HG03064 (cell line): ENCODE measurements around the gene SYNPR.

Source experiments
- ATAC-seq: cut with Tn5 transposase; IDR thresholded peaks from one replicate; pipeline ENCODE4 v1.9.1; 2021; ENCODE audit warnings: low read depth; ENCODE audit not compliant: unreplicated experiment

Gene SYNPR

DNA sequence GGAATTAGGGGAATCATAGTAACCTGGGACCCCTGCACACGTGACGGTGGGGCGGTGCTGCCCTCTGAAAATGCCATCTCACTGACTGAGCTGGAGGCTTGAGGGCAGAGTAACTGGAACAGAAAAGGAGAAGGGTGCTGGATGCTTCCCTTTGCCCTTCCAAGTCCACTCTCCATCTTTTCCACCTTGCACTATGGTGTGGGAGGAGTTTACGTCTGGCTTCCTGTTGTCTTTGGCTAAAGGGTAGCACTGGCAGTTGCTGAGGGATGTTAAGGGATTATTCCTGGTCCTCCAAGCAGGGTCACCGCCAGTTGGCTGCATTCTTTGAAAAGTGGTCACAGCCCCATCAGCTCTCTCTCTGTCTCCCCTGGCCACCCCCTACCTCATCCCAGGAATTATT, 245.0 kb downstream of the SYNPR start:
- no peak for ATAC-seq

DNA sequence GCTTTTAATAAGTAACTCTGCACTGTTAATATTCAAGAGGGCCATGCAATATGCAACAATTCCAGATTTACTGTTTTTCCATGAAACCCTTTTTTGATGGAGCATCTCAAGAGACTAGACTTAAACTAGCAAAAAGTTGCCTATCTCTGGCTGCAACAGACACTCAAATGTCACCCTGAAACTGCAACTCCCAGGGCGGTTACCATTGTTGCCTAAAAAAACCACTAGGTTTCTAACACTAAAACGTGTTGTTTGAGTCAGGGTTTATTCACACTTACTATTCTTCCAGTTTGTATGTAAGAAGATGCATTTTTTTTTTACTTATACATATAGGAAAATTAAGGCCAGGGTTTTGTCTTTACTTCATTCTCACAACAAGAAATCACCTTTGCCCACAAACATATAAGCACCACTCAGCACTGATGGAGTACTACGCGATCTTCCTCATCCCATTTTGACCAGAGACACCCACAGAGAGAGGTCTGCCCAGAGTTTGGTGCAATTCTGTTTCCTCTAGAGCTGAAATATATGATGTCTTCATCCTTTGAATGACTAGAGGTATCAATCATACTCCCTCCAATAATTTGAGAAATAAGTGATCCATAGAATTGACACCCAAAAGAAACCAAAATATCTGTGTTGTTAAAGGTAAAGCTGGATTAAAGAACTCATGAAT, 250.4 kb downstream of the SYNPR start:
- no peak for ATAC-seq

DNA sequence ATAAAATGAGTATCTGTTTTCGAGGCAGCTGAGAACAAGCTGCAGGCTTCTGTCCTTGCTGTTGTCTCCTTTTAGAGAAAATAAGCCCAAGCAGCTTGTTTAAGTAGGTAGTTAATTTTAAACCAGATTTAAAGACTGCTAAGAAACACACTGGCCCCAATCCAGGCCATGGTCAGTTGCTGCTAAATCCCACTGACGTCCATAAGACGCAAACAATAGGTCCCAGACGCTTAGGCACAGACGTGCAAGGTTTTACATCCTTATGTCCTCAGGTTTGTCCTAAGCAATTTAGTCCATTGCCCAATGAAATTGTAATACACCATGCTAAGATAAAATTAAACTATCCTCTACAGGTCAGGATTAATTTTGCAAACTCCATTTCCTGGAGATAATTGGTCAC, 254.4 kb downstream of the SYNPR start:
- ATAC-seq, result no peak

DNA sequence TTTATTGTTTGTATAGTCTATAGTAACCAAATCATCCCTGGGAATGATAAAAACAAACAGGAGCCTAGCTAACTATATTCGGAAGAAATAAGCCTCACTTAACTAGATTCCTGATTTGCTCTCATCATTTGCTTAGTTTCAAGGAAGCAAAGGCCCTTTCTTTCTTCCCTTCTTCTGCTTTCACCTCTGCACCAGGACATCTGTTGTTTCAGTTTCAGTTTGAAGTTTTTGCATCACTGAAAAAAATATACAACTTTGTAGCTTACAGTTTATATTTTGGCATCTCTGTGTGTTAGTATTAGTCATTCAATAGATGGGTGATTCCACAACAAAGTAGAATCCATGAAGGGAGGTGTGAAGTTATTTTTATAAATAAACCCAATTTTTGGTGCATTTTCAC, 260.8 kb downstream of the SYNPR start:
- ATAC-seq, result no peak

DNA sequence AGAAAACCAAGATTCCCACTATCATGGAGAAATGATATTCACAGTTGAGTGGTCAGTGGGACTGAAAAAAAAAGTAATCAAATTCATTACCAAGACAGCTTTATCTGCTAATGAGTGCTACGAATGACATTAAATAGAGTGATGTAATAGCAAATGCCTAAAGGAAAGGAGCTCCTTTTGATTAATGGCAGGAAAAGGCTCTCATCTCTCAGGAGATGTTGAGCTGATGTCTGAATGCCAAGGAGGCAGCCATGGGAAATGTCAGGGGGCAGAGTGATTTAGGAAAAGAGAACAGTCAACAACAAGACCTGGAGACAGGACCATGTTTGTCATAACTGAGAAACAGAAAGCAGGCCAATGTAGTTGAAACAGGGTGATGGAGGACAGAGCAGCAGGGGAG, 277.7 kb downstream of the SYNPR start:
- ATAC-seq, result no peak

DNA sequence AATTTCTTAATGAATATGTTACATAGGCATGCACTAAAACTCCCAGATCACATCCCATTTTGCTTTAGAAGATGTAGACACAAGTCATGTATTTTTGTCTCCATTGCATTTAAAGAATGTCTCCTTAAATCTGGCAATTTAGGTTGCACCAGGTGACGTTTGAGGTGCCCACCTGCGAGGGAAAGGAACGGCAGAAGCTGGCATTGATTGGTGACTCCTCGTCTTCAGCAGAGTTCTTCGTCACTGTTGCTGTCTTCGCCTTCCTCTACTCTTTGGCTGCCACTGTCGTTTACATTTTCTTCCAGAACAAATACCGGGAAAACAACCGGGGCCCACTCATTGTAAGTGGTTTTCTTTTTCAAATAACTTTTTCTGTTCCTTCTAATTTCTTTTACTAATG, 278.3 kb downstream of the SYNPR start:
- no peak for ATAC-seq

DNA sequence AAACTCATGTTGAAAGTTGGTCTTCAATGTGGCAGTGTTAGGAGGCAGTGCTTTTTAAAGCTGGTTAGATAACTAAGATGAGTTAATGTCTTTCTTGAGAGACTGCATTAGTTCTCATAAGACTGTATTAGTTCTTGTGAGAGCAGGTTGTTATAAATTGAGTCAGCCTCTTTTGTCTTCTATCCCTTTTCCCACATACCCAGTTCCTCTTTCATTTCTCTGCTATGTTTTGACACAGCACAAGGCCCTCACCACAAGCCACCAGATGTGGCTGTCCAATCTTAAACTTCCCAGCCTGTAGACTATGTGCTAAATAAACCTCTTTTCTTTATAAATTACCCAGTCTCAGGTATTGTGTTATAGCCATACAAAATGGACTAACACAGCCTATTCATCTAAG, 279.8 kb downstream of the SYNPR start:
- ATAC-seq, result no peak

DNA sequence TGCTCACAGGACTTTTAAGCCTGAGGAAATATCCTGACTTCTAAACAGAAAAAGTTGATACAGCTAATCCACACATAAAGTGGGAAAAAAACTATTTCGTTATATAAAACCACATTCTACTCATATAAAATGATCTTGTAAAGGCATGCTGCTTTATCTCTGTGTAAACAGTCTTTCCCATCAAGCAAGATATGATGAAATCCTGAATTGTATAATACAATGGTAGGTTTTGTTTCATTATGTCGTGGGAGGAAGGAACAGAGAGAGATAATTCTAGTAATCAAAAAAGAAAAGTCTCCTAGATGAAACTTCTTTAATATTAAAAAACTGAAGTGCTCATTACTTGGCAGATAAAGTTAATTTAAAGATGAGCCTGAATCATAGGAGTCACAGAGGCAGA, 281.8 kb downstream of the SYNPR start:
- no peak for ATAC-seq

DNA sequence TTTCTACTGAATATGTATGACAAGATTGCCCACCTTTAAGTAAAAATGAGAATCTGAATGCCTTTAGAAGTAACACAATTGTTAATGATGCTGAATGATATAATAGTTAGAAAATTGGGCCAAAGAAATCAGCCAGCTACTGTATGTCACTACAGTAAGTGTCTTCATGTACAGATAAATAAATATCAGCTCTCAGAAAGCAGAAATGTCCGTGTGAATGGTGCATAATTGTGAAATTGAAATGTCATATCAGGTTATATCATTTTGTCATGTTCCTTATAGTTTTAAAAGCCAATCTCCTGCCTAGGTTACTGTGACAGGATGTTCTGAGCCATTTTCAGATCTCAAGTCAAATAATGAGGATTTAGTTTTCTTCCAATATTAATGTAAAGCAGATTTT, 283.8 kb downstream of the SYNPR start:
- ATAC-seq, result no peak

DNA sequence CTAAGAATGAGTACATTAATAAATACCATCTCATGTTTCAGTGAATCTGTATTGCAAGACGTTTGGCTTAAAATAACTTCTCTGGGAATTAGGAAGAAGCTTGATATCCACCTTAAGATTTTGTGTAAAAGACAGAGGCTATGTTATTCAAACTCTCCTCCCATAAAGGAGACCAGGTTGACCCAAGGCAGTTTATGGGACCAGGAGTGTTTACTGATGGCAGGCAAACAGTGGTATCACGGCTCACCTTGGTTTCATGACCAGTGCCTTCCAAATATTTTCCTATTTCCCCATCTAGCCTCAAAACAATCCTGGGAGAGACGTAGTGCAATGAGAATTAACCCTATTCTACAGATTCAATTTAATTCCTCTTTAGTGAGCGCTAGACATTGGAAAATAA, 284.2 kb downstream of the SYNPR start:
- ATAC-seq, result no peak

DNA sequence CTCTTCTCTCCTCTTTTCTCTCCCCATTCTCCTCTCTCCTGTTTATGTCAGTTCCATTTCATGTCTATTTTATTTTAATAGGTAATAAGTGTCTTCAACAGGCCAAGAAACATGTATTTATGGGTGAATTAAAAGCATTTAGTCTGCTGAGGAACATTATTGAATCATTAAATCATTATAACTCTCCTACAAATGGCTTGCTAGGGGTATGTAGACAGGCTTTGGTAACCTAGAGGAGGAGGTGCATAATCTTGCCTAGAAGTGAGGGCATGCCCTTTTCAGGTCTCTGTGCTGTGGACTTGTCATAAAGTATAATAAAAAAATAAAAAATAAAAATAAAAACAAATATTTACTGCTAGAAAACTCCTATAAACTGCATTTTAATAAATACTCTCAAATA, 285.5 kb downstream of the SYNPR start:
- no peak for ATAC-seq

DNA sequence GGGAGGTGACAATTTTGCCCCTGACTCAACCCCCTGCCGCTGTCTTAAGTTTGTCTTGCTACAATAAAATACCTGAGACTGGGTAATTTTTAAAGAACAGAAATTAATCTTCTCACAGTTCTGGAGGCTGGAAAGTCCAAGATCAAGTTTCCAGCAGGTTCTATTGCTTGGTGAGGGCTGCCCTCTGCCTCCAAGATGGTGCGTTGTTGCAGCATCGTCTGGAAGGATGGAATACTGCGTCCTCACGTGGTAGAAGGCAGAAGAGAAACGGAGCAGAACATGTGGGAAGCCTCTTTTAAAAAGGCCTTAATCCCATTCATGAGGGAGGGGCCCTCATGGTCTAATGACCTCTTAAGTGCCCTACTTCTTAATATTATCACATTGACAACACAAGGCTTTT, 287.1 kb downstream of the SYNPR start:
- ATAC-seq, result no peak

DNA sequence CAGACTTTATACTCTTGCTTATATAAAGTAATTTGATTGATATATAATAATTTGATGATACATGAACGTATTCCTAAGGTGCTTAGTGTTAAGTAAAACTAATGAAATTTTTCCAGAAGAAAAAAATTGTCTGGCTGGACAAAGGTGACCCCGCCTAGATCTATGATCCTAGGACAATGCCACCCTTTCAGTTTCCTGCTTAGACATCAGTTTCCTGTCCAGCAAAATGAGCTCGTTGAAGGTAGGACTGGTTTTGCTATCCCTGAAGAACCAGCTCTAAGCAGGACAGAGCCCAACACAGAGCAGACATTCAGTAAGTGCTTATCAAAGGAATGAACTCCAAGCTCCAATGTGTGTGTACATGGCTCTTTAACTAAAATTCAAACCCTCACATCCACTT, 293.6 kb downstream of the SYNPR start:
- no peak for ATAC-seq

DNA sequence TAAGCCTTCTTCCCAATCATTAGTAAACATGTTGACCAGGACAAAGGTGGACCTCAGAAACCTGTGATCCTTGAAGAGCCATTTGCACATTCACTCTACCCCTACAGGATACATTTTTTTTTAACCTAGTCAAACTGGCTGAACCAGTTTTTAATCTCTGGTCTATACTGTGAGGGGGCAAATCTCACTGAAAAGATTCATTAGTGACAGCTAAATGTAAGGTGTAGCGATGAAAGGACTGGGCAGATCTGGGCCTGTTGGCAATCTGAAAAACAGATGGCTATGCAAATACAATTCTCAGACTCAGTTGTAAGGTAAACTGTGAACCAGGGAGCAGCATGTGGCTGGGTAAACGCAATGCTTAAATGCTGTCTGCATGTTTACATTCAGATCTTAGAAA, 298.7 kb downstream of the SYNPR start:
- no peak for ATAC-seq

DNA sequence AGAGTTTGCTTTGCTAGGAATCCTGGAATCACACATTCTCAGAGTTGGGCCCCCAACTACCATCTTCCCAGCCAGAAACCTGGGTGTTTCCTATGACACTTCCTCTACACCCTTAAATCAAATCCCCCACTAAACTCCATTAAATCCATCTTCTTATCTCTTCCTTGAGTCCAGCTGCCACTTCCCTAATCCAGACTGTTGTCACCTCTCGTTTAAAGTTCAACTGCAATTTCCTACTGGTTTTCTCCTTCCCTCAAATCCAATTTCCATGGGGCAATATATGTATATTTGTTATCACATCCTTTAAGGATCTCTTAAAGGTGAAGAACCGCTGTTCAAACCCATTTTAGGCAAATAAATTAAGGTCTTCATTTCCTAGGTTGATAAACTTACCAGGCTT, 300.8 kb downstream of the SYNPR start:
- ATAC-seq, result no peak

DNA sequence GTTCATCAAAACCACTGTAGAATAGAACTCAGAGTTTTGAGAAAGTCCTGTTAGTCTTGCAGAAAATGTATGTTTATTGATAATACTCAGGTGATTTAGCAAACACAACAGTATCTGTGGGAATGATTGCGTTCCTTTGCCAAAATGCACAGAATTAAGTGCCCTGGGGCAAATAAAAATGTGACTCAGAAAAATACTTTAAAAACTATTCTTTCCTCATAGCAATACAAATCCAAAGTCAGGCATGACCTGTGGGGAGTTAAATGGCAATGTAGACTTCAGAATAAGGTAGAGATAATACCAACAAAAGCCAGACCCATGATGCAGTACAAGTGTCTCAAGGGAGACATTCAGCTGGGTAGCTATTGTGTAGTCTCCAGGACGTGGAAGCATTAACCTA, 302.0 kb downstream of the SYNPR start:
- no peak for ATAC-seq

DNA sequence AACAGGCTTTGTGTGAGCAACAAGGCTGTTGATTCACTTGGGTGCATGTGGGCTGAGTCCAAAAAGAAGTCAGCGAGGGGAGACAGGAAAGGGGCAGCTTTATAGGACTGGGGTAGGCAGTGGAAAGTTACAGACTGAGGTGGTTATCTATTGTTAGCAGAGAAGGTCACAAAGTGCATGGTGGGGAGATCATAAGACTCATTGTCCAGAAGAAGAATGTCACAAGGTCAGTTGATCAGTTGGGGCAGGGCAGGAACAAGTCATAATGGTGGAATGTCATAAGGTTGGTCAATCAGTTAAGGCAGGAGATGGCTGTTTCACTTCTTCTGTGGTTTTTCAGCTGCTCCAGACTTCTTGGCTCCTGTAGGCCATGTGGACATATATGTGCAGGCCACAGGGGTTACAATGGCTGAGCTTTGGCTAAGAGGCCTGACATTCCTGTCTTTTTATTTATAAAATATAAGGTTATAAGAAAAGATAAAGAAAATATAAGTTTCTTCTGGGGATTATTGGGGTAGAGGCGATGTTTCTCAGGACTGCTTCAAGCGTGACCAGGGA, 304.9 kb downstream of the SYNPR start:
- no peak for ATAC-seq

DNA sequence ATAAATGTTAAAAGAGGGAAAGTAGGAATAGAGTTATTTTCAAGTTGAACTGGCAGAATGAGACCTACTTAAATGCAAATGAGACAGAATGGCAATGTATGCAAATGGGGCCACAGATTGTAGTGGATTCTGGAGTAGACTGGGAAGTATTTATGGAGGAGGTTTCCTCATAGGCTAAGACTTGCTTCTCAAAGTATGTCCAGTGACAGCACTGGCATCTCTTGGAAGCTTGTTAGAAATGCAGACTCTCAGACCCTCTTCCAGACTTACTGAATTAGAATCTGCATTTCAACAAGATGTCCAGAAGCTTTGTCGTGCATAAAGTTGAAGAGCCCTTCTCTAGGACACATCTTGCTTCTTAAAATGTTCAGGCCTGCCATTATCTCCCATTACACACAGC, 306.6 kb downstream of the SYNPR start:
- no peak for ATAC-seq

DNA sequence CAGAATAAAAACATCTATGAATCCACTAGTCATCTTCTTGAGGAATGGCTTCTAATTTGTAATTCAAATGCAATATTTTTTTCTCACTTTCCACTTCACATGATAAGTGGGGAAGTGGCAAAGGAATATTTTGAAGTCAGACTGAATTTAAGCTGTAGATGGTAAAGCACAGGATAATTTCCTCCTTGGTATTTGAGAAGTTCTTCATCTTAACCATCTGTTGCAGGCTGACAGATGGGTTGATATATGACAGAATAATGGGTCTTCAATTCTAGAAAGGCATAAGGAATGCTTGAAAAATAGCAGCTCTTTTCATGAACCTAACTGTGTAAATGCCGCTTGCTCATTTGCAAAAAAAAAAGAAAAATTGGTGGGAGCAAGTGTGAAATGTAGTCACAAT, 307.8 kb downstream of the SYNPR start:
- no peak for ATAC-seq

DNA sequence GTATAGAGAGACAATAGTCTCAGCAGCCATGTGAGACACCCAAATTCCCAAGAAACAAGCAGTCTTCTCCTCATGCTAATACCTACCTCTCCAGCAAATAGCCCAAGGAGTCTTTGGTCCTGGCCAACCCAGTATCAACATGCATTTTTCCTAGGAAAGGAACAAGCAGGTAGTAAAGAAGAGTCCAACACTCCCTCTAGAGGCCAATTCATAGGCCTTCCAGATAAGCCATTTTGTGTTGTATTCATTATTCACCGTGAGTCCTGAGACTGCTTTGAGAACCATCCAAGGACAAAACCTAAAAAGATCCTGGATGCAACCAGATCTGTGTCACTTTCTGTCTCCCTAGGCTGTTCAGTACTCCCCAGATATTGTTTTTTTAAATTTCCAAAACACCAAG, 310.8 kb downstream of the SYNPR start:
- no peak for ATAC-seq

DNA sequence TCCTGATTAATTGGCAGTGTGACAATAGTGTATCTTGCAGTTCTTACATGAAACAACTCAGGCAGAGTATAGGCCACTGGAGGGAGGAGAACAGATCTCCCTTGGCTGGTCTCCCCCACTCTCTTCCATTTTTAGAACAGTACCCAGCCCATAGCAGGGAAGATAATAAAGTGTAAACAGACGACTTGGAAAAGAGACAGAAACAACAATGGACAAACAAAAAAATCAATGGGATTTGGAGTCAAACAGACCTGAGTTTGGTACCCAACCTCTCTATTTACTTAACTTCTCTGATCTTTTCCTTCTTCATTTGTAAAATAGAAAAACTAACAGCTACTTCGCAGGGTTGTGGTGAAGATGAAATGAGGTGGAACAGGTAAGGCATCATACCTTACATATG, 315.7 kb downstream of the SYNPR start:
- no peak for ATAC-seq

DNA sequence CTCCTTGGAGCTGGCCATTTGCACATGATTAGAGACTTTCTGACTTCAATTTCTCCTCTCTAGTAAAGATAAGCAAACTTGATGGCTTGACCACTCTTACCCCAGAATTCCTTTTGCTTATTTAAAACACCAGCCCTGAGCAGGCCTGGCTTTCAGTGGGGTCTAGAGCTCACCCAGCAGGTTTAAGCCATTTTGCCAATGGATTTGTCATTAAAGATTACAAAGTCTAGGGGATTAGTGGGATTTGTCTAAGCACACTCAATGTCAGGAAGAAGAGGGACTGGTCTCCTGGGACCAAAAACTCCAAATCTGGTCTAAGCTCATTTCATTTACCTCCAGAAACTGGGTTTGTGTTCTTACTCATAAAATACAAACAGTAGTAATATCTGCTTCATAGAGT, 317.1 kb downstream of the SYNPR start:
- ATAC-seq, result no peak

DNA sequence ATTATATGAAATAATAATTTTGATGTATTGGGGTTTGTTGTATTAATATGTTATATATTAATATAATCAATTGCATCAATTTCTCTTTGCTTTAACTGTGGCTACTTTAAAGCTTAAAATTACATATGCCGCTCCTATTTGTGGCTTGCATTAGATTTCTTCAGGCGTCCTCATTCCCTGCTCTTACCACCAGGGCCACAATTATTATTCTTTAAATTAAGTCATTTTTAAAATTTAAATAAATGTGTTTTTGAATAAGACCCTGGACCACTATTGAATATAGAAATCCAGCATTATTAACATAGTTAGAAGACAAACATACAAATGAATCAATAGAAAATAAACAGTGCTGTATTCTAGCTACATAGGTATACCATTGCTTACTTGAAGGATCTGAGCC, 318.9 kb downstream of the SYNPR start:
- no peak for ATAC-seq
